ENCODE measurements around the gene HIPK3. TPM values are rescaled to one million over a fixed set of nuclear protein-coding genes. Genes with fewer than 3 reads are reported as not detected.
"Not testable (repeated sequence)": the region's sequence is repeated elsewhere in the genome, so short reads cannot be mapped to it uniquely, and the experiment has no call there.

Gene HIPK3
- total and polyA plus RNA-seq, 4 donors, result 24.8 to 251 (median 119) TPM

DNA sequence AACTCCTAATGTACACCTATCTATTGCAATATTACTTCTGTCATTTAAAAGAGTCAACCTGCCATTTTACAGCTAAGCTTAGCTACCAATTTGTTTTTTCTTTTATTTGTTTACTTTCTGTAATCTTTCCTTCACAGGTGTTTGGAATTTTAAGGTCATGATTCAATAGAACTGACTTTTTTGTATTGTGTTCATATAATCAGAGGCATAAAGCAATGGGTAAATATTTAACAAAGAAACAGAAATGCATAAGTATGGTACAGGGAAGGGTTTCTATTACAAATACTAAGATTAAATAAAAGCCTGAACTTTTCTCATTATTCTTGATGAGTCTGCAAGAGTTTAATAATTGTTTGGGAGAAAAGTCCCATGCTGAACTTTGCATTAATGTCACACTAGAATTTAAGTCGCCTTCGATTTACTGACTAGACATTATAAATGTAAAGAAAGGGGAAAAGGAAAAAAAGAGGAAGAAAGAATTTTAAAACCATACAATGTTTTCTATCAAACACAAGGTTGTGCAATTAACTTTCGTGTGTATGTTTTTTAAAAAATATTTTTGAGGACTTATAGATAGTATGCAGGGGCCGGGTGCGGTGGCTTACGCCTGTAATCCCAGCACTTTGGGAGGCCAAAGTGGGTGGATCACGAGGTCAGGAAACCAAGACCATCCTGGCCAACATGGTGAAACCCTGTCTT, 35.0 kb upstream of the HIPK3 start:
- no peak overlapping the region for H3K4me3 ChIP-seq (ENCODE audit: low read length in 2 of 2)
- no peaks in the 10 kb centered on the region for H3K27me3 ChIP-seq (ENCODE audit: control insufficient read depth in 1 of 2, insufficient read depth in 2 of 2, low read length in 1 of 2)
- no peaks in the 10 kb centered on the region for H3K9me3 ChIP-seq (ENCODE audit: control insufficient read depth, low read length)
- no peaks in the 10 kb centered on the region for H3K36me3 ChIP-seq (ENCODE audit: control insufficient read depth in 1 of 2, insufficient read depth in 2 of 2, low read length in 1 of 2)
- WGBS, 2 donors, result 90 to 92% methylated on average over 7 of the region's 7 CpGs
- ATAC-seq (ENCODE audit: low FRiP score) (no peak), DNase-seq (no peak)
- H3K27ac ChIP-seq (ENCODE audit: low read depth in 1 of 2, low read length in 2 of 2), result no peak overlapping the region
- H3K4me1 ChIP-seq (ENCODE audit: control insufficient read depth in 1 of 2, insufficient read depth in 2 of 2, low read length in 2 of 2), result no peaks in the 10 kb centered on the region
- intact Hi-C loops (cut with DNase I), result no loop called here

DNA sequence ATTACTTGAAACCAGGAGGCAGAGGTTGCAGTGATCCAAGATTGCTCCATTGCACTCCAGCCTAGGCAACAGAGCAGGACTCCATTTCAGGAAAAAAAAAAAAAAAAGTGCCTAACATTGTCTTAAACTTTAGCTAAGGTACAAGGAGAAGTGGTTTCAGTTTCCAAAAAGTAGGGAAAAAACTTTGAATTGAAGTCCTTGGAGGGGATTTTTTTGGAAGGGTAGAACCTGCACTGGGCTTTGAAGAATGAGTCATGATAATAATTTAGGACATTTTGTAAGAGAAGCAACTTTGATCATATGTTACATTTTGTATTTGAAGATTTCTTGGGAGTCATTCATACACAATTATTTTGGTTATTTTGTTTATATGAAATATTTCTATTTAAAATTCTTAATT, 31.8 kb upstream of the HIPK3 start:
- H3K27ac ChIP-seq (ENCODE audit: low read depth in 1 of 2, low read length in 2 of 2), result no peak overlapping the region
- no peaks in the 10 kb centered on the region for H3K36me3 ChIP-seq (ENCODE audit: control insufficient read depth in 1 of 2, insufficient read depth in 2 of 2, low read length in 1 of 2)
- H3K27me3 ChIP-seq (ENCODE audit: control insufficient read depth in 1 of 2, insufficient read depth in 2 of 2, low read length in 1 of 2), result no peaks in the 10 kb centered on the region
- no peak overlapping the region for H3K4me3 ChIP-seq (ENCODE audit: low read length in 2 of 2)
- H3K4me1 ChIP-seq (ENCODE audit: control insufficient read depth in 1 of 2, insufficient read depth in 2 of 2, low read length in 2 of 2), result no peaks in the 10 kb centered on the region
- ATAC-seq (ENCODE audit: low FRiP score) (no peak), DNase-seq (no peak)
- H3K9me3 ChIP-seq (ENCODE audit: control insufficient read depth, low read length), result no peaks in the 10 kb centered on the region
- intact Hi-C loops (cut with DNase I), result no loop called here

DNA sequence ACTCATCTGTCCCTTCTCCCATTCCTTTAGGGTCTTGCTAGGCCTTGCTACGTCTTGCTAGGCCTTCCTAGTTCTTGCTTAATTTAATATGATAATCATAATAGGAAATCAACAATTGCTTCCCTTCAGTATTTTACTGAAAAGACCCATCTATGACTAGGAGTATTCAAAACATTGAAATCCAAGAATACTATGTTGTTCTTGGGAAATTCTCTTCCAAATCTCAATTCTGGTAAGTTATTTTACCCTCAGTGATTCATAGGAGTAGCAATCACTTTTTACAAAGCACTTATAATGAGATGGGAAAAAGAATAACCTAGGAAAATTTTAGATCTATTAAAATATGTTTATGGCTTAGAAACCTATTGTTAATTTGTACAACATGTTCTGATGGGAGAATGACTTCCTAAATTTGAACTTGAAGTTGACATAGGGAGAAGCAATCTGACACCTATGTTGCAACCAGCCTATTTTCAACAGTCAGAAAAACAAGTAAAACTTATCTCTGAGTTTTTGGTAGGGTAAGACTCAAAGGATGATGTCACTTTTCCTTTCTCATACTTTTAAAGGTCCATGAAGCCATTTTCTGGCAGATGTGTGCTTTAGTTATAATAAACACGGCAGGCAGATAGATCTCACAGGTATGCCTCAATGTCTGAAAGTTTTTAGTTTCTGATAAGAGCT, 29.5 kb upstream of the HIPK3 start:
- intact Hi-C loops (cut with DNase I), result no loop called here
- no peak for ATAC-seq (ENCODE audit: low FRiP score)
- H3K27me3 ChIP-seq (ENCODE audit: control insufficient read depth in 1 of 2, insufficient read depth in 2 of 2, low read length in 1 of 2), result no peaks in the 10 kb centered on the region
- H3K36me3 ChIP-seq (ENCODE audit: control insufficient read depth in 1 of 2, insufficient read depth in 2 of 2, low read length in 1 of 2), result no peaks in the 10 kb centered on the region
- no peak for DNase-seq
- H3K27ac ChIP-seq (ENCODE audit: low read depth in 1 of 2, low read length in 2 of 2), result no peak overlapping the region
- 71 to 75% methylated on average over 2 of the region's 2 CpGs for WGBS, 2 donors
- no peaks in the 10 kb centered on the region for H3K9me3 ChIP-seq (ENCODE audit: control insufficient read depth, low read length)
- H3K4me1 ChIP-seq (ENCODE audit: control insufficient read depth in 1 of 2, insufficient read depth in 2 of 2, low read length in 2 of 2), result no peaks in the 10 kb centered on the region
- no peak overlapping the region for H3K4me3 ChIP-seq (ENCODE audit: low read length in 2 of 2)

DNA sequence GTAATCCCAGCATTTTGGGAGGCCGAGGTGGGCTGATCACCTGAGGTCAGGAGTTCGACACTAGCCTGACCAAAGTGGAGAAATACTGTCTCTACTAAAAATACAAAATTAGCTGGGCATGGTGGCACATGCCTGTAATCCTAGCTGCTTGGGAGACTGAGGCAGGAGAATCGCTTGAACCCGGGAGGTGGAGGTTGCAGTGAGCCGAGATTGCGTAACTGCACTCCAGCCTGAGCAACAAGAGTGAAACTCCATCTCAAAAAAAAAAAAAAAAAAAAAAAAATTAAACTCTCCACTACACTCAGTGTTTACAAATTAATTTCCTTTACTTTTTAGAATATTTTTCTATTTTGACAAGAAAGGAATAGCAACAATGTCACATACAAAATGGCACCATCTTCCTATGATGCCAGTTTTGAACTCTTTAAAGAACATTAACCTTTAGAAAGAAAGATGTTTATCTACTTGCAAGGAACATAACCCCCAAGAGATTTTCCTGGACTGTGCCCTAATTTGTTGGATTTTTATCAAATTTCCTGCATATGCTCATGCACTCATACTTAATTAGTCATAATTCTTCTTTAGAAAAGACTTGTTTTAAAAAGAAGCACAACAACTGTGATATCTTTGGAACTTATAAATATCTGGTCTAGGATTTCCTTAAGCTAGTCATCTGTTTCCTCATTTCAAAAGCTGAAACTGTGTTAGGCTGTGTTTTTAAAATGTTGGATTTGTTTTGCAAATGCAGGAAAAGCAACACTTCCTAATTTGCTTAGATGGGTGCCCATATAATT, 22.6 kb upstream of the HIPK3 start:
- DNase-seq (no peak), ATAC-seq (ENCODE audit: low FRiP score) (no peak)
- Histone ChIP-seq H3K27me3 (ENCODE audit: control insufficient read depth in 1 of 2, insufficient read depth in 2 of 2, low read length in 1 of 2) (no peaks in the 10 kb centered on the region), H3K9me3 (ENCODE audit: control insufficient read depth, low read length) (no peaks in the 10 kb centered on the region), H3K27ac (ENCODE audit: low read depth in 1 of 2, low read length in 2 of 2) (no peak overlapping the region), H3K36me3 (ENCODE audit: control insufficient read depth in 1 of 2, insufficient read depth in 2 of 2, low read length in 1 of 2) (no peaks in the 10 kb centered on the region), H3K4me1 (ENCODE audit: control insufficient read depth in 1 of 2, insufficient read depth in 2 of 2, low read length in 2 of 2) (no peaks in the 10 kb centered on the region), H3K4me3 (ENCODE audit: low read length in 2 of 2) (no peak overlapping the region)
- WGBS, 2 donors, result 93% methylated on average over 6 of the region's 6 CpGs
- intact Hi-C loops (cut with DNase I), result no loop called here

DNA sequence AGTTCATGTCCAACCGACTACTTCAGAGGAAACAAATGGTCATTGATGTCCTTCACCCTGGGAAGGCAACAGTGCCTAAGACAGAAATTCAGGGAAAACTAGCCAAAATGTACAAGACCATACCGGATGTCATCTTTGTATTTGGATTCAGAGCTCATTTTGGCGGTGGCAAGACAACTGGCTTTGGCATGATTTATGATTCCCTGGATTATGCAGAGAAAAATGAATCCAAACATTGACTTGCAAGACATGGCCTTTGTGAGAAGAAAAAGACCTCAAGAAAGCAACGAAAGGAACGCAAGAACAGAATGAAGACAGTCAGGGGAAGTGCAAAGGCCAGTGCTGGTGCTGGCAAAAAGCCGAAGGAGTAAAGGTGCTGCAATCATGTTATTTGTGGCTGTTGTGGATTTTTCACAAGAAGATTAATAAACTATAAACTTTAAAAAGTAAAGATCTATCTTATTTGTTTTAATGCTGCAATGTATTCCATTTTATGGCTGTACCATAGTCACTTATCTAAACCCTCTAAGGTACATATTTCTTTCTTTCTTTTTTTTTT, 20.1 kb upstream of the HIPK3 start:
- Histone ChIP-seq H3K9me3 (ENCODE audit: control insufficient read depth, low read length) (no peaks in the 10 kb centered on the region), H3K27ac (ENCODE audit: low read depth in 1 of 2, low read length in 2 of 2) (no peak overlapping the region), H3K36me3 (ENCODE audit: control insufficient read depth in 1 of 2, insufficient read depth in 2 of 2, low read length in 1 of 2) (no peaks in the 10 kb centered on the region), H3K27me3 (ENCODE audit: control insufficient read depth in 1 of 2, insufficient read depth in 2 of 2, low read length in 1 of 2) (no peaks in the 10 kb centered on the region), H3K4me1 (ENCODE audit: control insufficient read depth in 1 of 2, insufficient read depth in 2 of 2, low read length in 2 of 2) (no peaks in the 10 kb centered on the region), H3K4me3 (ENCODE audit: low read length in 2 of 2) (no peak overlapping the region)
- ATAC-seq (ENCODE audit: low FRiP score) (no peak), DNase-seq (no peak)
- intact Hi-C loops (cut with DNase I), result no loop called here
- 42 to 46% methylated on average over 6 of the region's 6 CpGs for WGBS, 2 donors

DNA sequence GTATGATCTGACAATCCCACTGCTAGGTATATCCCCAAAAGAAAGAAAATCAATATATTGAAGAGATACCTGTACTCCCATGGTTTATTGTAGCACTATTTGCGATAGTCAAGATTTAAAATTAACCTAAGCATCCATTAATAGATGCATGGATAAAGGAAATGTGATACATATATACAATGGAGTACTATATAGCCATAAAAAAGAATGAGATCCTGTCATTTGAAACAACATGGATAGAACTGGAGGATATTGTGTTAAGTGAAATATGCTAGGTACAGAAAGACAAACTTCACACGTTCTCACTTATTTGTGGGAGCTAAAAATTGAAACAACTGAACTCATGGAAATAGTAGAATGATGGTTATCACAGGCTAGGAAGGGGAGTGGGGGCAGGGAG, 14.6 kb upstream of the HIPK3 start:
- intact Hi-C loops (cut with DNase I), result no loop called here
- H3K27me3 ChIP-seq (ENCODE audit: control insufficient read depth in 1 of 2, insufficient read depth in 2 of 2, low read length in 1 of 2), result no peaks in the 10 kb centered on the region
- H3K36me3 ChIP-seq (ENCODE audit: control insufficient read depth in 1 of 2, insufficient read depth in 2 of 2, low read length in 1 of 2), result no peaks in the 10 kb centered on the region
- H3K4me1 ChIP-seq (ENCODE audit: control insufficient read depth in 1 of 2, insufficient read depth in 2 of 2, low read length in 2 of 2), result no peaks in the 10 kb centered on the region
- no peak overlapping the region for H3K4me3 ChIP-seq (ENCODE audit: low read length in 2 of 2)
- 77 to 84% methylated on average over 2 of the region's 2 CpGs for WGBS, 2 donors
- no peak overlapping the region for H3K27ac ChIP-seq (ENCODE audit: low read depth in 1 of 2, low read length in 2 of 2)
- no peak for ATAC-seq (ENCODE audit: low FRiP score)
- no peaks in the 10 kb centered on the region for H3K9me3 ChIP-seq (ENCODE audit: control insufficient read depth, low read length)
- DNase-seq, result no peak

DNA sequence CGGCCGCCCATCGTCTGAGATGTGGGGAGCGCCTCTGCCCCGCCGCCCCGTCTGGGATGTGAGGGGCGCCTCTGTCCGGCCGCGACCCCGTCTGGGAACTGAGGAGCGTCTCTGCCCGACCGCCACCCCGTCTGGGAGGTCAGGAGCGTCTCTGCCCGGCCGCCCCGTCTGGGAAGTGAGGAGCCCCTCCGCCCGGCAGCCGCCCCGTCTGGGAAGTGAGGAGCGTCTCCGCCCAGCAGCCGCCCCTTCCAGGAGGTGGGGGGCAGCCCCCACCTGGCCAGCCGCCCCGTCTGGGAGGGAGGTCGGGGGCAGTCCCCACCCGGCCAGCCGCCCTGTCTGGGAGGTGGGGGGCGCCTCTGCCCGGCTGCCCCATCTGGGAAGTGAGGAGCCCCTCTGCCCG, 13.5 kb upstream of the HIPK3 start:
- H3K4me3 ChIP-seq (ENCODE audit: low read length in 2 of 2); H3K4me1 ChIP-seq (ENCODE audit: control insufficient read depth in 1 of 2, insufficient read depth in 2 of 2, low read length in 2 of 2); H3K36me3 ChIP-seq (ENCODE audit: control insufficient read depth in 1 of 2, insufficient read depth in 2 of 2, low read length in 1 of 2); intact Hi-C loops (cut with DNase I); H3K9me3 ChIP-seq (ENCODE audit: control insufficient read depth, low read length); H3K27ac ChIP-seq (ENCODE audit: low read depth in 1 of 2, low read length in 2 of 2); ATAC-seq (ENCODE audit: low FRiP score); DNase-seq; H3K27me3 ChIP-seq (ENCODE audit: control insufficient read depth in 1 of 2, insufficient read depth in 2 of 2, low read length in 1 of 2): not testable (repeated sequence)
- WGBS, 2 donors, result 94 to 96% methylated on average over 18 to 32 of the region's 35 CpGs

DNA sequence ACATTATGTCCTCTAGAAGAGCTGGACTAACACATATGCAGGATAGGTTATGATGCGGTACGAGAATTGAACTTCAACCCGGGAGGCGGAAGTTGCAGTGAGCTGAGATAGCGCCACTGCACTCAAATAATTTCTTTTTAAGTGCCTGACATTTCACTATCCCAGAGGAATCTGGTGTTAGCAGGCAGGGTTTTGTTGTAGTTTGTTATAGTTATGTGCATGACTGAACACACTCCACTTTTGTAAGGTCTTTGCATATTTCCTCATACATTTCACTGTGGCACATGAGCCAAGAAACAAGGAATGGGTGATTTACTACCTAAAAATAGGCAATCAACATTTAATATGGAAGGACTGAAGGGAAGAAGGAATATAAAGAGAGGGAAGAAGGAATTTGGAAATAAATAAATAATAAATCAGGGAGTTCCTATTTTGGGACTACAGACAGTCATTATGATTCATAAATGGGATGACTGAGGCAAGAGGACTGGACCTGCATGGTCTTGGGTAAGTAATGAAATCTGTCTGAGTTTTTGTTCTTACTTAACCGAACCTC, 8.7 kb upstream of the HIPK3 start:
- Histone ChIP-seq H3K4me3 (ENCODE audit: low read length in 2 of 2) (no peak overlapping the region), H3K27ac (ENCODE audit: low read depth in 1 of 2, low read length in 2 of 2) (peak overlapping the region in 1 of 2 donors; percentile 40), H3K9me3 (ENCODE audit: control insufficient read depth, low read length) (no peaks in the 10 kb centered on the region), H3K4me1 (ENCODE audit: control insufficient read depth in 1 of 2, insufficient read depth in 2 of 2, low read length in 2 of 2) (peaks cover 0 to 2% of the 10 kb centered on the region in 2 donors), H3K36me3 (ENCODE audit: control insufficient read depth in 1 of 2, insufficient read depth in 2 of 2, low read length in 1 of 2) (no peaks in the 10 kb centered on the region), H3K27me3 (ENCODE audit: control insufficient read depth in 1 of 2, insufficient read depth in 2 of 2, low read length in 1 of 2) (no peaks in the 10 kb centered on the region)
- WGBS, 2 donors, result 62 to 68% methylated on average over 6 of the region's 6 CpGs
- intact Hi-C loops (cut with DNase I), result no loop called here
- no peak for ATAC-seq (ENCODE audit: low FRiP score)
- no peak for DNase-seq

Measured in aorta (tissue), 5 donors.